NCI-H526 (cell line): Measurements from ENCODE around the gene TNS4.

ENCODE experiments used
- DNase-seq, 2 experiments: peaks; one replicate each; lab custom pipeline; 2025; lab: John Stamatoyannopoulos, UW

Gene TNS4

DNA sequence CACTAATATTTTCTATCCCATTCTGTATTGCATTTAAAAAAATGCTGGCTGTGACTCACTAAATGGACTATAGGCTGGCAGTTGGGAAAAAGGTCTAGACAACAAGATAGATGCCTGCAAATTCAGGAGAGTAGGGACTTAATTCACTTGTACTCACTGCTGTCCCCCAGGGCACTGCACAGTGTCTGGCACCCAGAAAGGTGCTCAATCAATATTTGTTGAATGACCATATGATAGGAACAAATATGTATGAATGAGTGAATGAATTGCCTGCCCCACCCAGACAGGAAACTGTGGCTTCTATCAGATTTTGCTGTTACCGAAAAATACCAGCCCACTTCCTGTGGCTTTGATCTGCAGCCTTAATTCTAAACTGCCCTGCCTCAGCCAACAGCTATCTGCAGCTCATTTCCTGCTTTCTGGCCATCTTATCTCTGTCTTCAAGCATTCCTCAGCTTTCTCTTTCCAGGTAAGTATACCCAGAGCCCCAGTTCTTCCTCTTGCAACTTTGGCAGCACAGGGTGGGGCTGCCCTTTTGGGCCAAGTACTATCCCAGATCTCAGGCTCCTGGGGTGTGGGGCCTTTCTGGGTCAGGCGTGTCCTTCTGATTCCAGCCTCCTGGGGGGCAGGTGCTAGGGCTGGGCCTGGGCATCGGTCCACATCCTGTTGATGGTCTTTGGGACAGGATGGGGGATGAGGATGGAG, 15.3 kb upstream of the TNS4 start:
- no peak for DNase-seq

- no peak for DNase-seq
These were observed 14.1 kb upstream of the TNS4 start for GRCh38 chr17:40515491-40516041.

DNA sequence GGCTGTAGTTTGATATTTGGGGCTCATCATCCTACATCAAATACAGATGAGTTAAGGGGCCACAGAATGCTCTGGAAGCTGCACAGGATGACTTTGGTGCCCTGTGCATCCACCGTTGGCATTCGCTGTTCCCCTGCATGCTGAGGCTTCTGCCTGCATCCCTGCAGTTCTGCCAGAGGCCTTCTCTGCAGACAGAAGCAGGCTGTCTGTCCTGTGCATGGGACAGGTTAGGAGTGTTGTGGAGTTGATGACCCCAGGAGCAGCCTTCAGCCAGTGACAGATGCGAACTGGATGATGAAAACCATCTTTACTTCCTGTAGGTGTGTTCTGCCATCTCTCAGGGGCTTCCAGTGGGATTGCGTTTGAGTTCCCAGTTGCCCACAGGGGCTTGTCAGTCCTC, 13.6 kb upstream of the TNS4 start:
- DNase-seq = no peak

- DNase-seq = no peak
These were observed 12.8 kb upstream of the TNS4 start for GRCh38 chr17:40514013-40514875.

DNA sequence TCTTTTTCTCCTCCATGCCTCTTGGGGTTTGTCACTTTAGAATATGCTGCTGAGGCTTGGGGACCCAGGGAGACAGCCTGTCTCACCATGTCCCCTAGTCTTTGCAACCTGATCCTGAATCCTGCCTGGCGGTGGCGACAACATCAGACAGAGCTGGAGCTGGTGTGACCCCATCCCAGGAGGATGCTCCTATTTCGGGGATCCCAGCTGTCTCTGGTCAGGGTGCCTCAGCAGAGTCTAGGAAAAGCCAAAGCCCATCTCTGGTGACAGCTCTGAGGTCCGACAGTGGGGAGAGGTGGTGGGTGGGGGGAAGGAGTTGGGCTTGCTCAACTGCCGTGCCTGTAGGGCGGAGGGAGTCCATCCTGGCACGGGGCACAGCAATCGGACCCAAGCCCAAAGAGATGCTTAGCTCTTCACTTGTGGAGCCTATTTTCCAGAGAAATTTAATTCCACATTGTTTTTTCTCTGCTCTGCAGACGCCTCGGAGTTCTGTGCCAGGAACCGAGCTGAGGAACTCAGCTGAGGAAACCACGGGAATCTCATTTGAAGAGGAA, 10.3 kb upstream of the TNS4 start:
- DNase-seq = no peak

DNA sequence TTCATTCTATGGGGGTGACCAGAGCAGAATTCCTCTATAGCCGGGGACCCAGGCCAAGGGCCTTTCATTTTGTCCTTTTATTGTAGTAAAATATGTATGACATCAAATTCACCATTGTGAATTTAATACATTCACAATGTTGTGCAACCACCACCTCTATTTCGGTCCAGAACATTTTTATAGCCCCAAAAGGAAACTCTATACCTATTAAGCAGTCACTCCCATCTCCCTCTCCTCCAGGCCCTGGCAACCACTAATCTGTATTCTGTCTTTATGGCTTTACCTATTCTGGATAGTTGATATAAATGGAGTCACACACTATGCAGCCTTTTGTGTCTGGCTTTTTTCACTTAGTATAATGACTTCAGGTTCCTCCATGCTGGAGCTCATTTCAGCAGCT, 9.7 kb upstream of the TNS4 start:
- no peak for DNase-seq

- no peak for DNase-seq
These were observed 8.9 kb upstream of the TNS4 start for GRCh38 chr17:40510328-40510648.

DNA sequence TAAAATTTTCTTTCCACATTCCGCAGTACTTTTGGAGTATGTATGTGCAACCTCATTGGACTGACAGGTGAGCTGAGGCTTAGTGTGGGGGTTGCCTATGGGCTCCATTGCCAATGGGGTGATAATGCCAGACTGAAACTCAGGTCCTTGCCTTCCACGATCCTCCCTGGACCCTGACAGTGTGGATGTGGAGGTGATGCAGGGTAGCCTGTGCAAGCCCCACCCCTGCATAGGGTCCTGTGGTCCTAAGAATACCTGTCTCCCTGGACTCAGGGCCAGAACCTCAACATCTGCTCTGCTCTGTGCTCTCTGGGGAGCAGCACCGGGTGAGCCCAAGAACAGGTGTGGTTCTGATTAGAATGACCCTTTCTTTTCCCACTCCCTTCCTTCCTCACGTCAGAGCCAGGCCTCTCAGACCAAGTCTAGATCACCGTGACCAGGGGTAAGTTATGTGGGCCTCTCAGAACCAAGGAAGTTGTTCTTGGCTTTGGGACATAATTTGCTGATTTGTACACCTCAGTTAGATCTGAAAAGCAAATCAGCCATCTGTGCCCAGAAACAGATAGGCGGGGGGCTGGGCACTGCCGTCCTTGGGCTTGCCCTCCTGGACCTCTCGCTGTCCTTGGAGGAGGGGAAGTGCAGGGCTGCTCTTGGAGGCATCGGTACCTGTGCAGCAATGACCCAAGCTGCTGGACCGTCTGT, 8.4 kb upstream of the TNS4 start:
- no peak for DNase-seq

- no peak for DNase-seq
These were observed 5.4 kb upstream of the TNS4 start for GRCh38 chr17:40506786-40507185.

- DNase-seq = no peak
These were observed 1.7 kb upstream of the TNS4 start for GRCh38 chr17:40503154-40503553.

DNA sequence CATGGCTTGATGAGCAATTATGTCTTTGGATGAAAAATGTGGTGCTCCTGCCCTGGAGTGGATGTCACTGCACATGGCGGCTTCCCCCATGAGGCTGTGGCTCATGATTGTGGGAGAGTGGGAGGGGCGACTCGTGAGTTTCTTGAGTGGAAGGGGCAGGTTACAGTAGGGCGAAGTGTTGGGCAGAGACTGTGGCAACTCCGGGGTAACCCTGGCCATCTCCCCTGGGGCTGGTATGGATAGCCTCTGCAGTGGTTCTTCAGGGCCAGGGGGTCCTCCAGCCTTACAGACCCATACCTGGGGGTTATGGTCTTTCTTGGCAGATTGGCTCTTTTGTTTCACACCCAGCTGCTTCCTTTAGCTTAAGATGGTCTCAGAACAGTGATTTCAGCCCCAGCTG, 1.3 kb upstream of the TNS4 start:
- no peak for DNase-seq

GRCh38 chr17:40500709-40501108, 714 bp downstream of the TNS4 start:
- no peak for DNase-seq

DNA sequence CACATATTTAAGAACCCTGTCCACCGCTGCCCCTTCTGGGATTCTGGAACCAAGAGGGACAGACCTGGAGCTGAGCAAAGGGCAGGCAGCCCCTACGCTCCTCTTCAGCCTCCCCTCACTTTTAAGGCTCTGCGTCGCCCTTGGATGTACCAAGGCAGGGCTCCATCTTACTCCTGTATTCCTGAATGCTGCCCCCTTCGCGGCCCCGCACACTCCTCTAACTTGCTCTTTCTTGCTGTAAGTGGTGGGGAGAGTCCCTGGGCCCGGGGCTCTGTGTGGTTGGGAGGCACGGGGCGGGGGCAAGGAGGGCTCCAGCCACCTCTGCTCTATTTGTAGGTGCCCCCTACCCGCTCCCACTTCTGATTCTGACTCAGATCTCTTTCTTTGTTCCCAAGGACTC, 1.2 kb downstream of the TNS4 start:
- DNase-seq = no peak

GRCh38 chr17:40499551-40500189, 1.8 kb downstream of the TNS4 start:
- DNase-seq = peak; percentile 25 to 80

GRCh38 chr17:40498281-40499084, 2.9 kb downstream of the TNS4 start:
- DNase-seq = peak; percentile 3 to 18

DNA sequence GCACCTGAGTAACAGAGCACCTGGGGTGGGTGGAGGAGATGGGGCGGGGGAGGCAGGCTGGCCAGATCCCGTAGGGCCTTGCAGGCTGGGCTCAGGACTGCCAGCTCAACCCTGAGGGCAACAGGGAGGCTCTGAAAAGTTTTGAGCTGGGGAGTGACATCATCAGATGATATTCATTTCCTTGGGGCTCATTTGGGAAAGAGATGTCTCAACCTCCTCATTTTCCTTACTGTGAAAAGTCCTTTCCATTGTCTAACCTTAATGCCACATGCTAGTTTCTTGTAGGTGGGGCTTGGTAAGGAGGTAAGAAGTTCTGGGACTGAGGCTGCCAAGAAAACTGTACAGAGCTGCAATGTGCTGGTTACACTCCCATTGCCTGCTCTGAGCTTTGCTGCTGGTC, 3.7 kb downstream of the TNS4 start:
- DNase-seq = no peak

DNA sequence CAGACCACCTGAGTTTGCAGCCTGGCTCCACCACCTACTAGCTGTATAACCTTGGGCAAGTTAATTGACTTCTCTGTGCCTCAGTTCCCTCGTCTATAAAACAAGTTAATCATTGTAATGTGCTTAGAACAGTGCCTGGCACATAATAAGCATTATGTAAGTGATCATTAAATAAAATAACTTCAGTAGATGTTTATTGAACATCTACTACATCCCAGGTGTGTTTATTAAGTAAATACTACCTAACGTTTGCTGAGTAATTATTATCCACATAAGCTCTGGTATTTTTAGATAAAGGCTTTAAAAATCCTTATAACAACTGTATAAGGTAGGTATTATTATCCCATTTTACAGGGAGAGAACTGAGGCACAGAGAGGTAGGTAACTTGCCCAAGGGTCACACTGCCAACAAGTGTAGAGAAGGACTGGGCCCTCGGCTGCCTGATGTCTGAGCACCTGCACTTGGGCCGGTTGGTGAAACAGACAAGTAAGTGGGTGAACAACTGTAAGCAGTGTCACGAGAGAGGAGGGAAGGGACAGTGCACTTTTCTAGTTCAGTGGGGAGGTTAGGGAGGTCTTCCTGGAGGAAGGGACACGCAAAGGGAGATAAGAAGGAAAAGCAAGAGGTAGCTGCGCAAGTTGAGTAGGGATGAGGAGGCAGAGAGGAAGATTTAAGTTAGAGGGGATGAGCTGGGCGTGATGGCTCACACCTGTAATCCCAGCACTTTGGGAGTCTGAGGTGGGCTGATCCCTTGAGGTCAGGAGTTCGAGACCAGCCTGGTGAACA, 4.6 kb downstream of the TNS4 start:
- DNase-seq = no peak

GRCh38 chr17:40496170-40496569, 5.3 kb downstream of the TNS4 start:
- DNase-seq = no peak

GRCh38 chr17:40495140-40495539, 6.3 kb downstream of the TNS4 start:
- DNase-seq = no peak

- no peak for DNase-seq
These were observed 7.7 kb downstream of the TNS4 start for GRCh38 chr17:40493697-40494096.
